Measurements from ENCODE around the gene SFMBT1.

GRCh38 chr3:53040351-53040820 lies 5.5 kb downstream of the SFMBT1 start:
- TF ChIP-seq CTCF (conservative IDR thresholded peaks at IDR 0.05; ENCODE audit: low read depth, low read length): no peak
- TF ChIP-seq EZH2 (IDR thresholded peaks at IDR 0.05; ENCODE audit: borderline replicate concordance, low read depth, low read length, poor library complexity, severe bottlenecking): no peak
